Astrocyte of the hippocampus (primary cell): ENCODE measurements around the gene ATP8B1.
A peak's percentile ranks its signal among the peaks of the same experiment; 100 is the strongest.
"Not testable (repeated sequence)": the region's sequence is repeated elsewhere in the genome, so short reads cannot be mapped to it uniquely, and the experiment has no call there.

Experiments used
- DNase-seq: peaks from one replicate; pipeline ENCODE4 v3.0.0; 2011; ENCODE audit warnings: low read depth, low spot score

ATP8B1 gene

GRCh38 chr18:57764995-57765394 lies 38.1 kb downstream of the ATP8B1 start:
- DNase-seq, result no peak

GRCh38 chr18:57764087-57764486 lies 39.0 kb downstream of the ATP8B1 start:
- DNase-seq, result no peak

- DNase-seq, result no peak
Observed at GRCh38 chr18:57762686-57763085, 40.4 kb downstream of the ATP8B1 start.

GRCh38 chr18:57759650-57760049 lies 43.5 kb downstream of the ATP8B1 start:
- no peak for DNase-seq

- no peak for DNase-seq
Observed at GRCh38 chr18:57755473-57756067, 47.5 kb downstream of the ATP8B1 start.

- no peak for DNase-seq
Observed at GRCh38 chr18:57754577-57755338, 48.4 kb downstream of the ATP8B1 start.

- DNase-seq, result no peak
Observed at GRCh38 chr18:57753063-57753462, 50.1 kb downstream of the ATP8B1 start.

GRCh38 chr18:57749604-57749970 lies 53.5 kb downstream of the ATP8B1 start:
- DNase-seq, result no peak

GRCh38 chr18:57748770-57749603 lies 54.1 kb downstream of the ATP8B1 start:
- DNase-seq, result peak; percentile 64

- no peak for DNase-seq
Observed at GRCh38 chr18:57747809-57748680, 55.1 kb downstream of the ATP8B1 start.

GRCh38 chr18:57744211-57744694 lies 58.9 kb downstream of the ATP8B1 start:
- DNase-seq, result peak; percentile 40

GRCh38 chr18:57743008-57743407 lies 60.1 kb downstream of the ATP8B1 start:
- peak; percentile 88 for DNase-seq

- no peak for DNase-seq
Observed at GRCh38 chr18:57741273-57741672, 61.8 kb downstream of the ATP8B1 start.

GRCh38 chr18:57738078-57738477 lies 65.0 kb downstream of the ATP8B1 start:
- no peak for DNase-seq

- peak; percentile 74 for DNase-seq
Observed at GRCh38 chr18:57737400-57738060, 65.6 kb downstream of the ATP8B1 start.

- not testable (repeated sequence) for DNase-seq
Observed at GRCh38 chr18:57735042-57735441, 68.1 kb downstream of the ATP8B1 start.

- DNase-seq, result no peak
Observed at GRCh38 chr18:57733861-57734260, 69.3 kb downstream of the ATP8B1 start.

- no peak for DNase-seq
Observed at GRCh38 chr18:57730146-57730545, 73.0 kb downstream of the ATP8B1 start.

GRCh38 chr18:57728941-57729511 lies 74.1 kb downstream of the ATP8B1 start:
- no peak for DNase-seq
